Breast epithelium (tissue), 3 donors: Measurements from ENCODE around the gene SLBP.

Experiments
- POLR2A ChIP-seq: fragments of 450-650 bp; IDR thresholded peaks from one replicate; pipeline ENCODE4 v1.6.1; 2016; ENCODE audit warnings: antibody characterized with exemption, mild to moderate bottlenecking, moderate library complexity
- POLR2AphosphoS5 ChIP-seq, 3 donors: sonication (generic); formaldehyde crosslinking; IDR thresholded peaks; one replicate each; pipeline ENCODE4 v1.6.1; 2017; ENCODE audit warnings: antibody characterized with exemption in 3 of 3
- TF ChIP-seq, protein P1 (sequence below), 3 donors: fragments of 450-650 bp; IDR thresholded peaks; one replicate each; pipeline ENCODE4 v1.5.1; 2016 to 2017; ENCODE audit warnings: antibody characterized with exemption in 3 of 3, mild to moderate bottlenecking in 3 of 3, moderate library complexity in 3 of 3

- TF ChIP-seq, protein P1, sequence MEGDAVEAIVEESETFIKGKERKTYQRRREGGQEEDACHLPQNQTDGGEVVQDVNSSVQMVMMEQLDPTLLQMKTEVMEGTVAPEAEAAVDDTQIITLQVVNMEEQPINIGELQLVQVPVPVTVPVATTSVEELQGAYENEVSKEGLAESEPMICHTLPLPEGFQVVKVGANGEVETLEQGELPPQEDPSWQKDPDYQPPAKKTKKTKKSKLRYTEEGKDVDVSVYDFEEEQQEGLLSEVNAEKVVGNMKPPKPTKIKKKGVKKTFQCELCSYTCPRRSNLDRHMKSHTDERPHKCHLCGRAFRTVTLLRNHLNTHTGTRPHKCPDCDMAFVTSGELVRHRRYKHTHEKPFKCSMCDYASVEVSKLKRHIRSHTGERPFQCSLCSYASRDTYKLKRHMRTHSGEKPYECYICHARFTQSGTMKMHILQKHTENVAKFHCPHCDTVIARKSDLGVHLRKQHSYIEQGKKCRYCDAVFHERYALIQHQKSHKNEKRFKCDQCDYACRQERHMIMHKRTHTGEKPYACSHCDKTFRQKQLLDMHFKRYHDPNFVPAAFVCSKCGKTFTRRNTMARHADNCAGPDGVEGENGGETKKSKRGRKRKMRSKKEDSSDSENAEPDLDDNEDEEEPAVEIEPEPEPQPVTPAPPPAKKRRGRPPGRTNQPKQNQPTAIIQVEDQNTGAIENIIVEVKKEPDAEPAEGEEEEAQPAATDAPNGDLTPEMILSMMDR (IDR thresholded peaks at IDR 0.05): no peak
- TF ChIP-seq POLR2A: no peak
- no peak for TF ChIP-seq POLR2AphosphoS5 (IDR thresholded peaks at IDR 0.05)
Measured at GRCh38 chr4:1683261-1683735, 28.8 kb downstream of the SLBP start.
